Measurements from ENCODE around the gene LDB1.

DNA sequence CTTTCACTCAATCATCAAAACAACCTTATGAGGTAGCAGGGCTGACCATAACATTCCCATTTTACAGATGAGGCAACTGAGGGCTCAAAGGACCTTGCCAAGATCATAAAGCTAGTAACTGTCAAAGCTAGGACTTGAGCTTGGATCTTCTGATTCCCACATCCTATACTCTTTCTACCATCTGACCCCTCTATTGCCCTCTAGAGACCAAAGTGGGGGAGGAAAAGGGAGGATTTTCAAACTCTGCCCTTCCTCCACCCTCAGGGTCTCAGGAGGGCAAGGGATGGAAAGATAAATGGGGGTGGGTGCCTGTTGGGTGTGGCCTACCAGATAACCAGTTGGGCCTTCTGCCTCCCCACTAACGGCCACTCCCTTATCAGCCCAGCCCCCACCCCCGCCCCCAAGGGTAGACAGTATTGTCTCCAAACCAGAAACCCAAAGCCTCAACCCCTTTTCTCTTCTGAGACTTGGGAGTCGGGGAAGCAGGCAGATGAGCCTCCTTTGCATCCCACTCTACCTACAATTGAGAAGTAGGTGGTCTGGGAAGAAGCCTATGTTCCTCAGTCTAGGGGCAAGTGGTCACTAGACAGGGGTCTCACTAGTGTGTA, 7.9 kb downstream of the LDB1 start:
- TF ChIP-seq, protein P1, sequence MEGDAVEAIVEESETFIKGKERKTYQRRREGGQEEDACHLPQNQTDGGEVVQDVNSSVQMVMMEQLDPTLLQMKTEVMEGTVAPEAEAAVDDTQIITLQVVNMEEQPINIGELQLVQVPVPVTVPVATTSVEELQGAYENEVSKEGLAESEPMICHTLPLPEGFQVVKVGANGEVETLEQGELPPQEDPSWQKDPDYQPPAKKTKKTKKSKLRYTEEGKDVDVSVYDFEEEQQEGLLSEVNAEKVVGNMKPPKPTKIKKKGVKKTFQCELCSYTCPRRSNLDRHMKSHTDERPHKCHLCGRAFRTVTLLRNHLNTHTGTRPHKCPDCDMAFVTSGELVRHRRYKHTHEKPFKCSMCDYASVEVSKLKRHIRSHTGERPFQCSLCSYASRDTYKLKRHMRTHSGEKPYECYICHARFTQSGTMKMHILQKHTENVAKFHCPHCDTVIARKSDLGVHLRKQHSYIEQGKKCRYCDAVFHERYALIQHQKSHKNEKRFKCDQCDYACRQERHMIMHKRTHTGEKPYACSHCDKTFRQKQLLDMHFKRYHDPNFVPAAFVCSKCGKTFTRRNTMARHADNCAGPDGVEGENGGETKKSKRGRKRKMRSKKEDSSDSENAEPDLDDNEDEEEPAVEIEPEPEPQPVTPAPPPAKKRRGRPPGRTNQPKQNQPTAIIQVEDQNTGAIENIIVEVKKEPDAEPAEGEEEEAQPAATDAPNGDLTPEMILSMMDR (IDR thresholded peaks at IDR 0.05; ENCODE audit: insufficient read depth, low read length) = no peak
- no peak for TF ChIP-seq GABPA (IDR thresholded peaks at IDR 0.05; ENCODE audit: low read depth)
- no peak for TF ChIP-seq POLR2AphosphoS5 (IDR thresholded peaks at IDR 0.05; ENCODE audit: low read depth)
